Esophagus squamous epithelium (tissue), 5 donors: ENCODE measurements around the gene C19orf12. TPM values are rescaled to one million over a fixed set of nuclear protein-coding genes. Genes with fewer than 3 reads are reported as not detected.

Experiments
- DNase-seq: peaks from one replicate; lab custom pipeline; 2025; lab: John Stamatoyannopoulos, UW
- H3K27ac ChIP-seq, 4 donors: fragments of 200-600 bp; sonication (generic); one replicate each; pipeline ENCODE4 v1.5.1; 2016 to 2019; ENCODE audit warnings: mild to moderate bottlenecking in 1 of 4
- H3K27me3 ChIP-seq, 4 donors: fragments of 200-600 bp; sonication (generic); 1 replicate in 3 of 4; 2 replicates in 1 of 4; pipeline versions ENCODE4 v1.5.1 to v1.6.0; 2017 to 2021; ENCODE audit warnings: antibody characterized with exemption in 1 of 4
- H3K36me3 ChIP-seq, 3 donors: fragments of 200-600 bp; sonication (generic); one replicate each; pipeline ENCODE4 v1.5.1; 2016 to 2019
- H3K4me1 ChIP-seq, 3 donors: fragments of 200-600 bp; sonication (generic); one replicate each; pipeline ENCODE4 v1.5.1; 2017 to 2019
- H3K4me3 ChIP-seq, 4 donors: fragments of 200-600 bp; sonication (generic); 1 replicate in 3 of 4; 2 replicates in 1 of 4; pipeline ENCODE4 v1.5.1; 2016 to 2019; ENCODE audit warnings: mild to moderate bottlenecking in 2 of 4, moderate library complexity in 1 of 4
- H3K9me3 ChIP-seq, 3 donors: fragments of 200-600 bp; sonication (generic); one replicate each; pipeline ENCODE4 v1.5.1; 2016 to 2019
- CTCF ChIP-seq, 6 experiments: fragments of 450-650 bp in 4 of 6; fragments of 200-600 bp in 2 of 6; sonication (generic) in 2 of 6; IDR thresholded peaks; one replicate each; pipeline ENCODE4 v1.5.1; 2016 to 2019; ENCODE audit warnings: antibody characterized with exemption in 6 of 6, mild to moderate bottlenecking in 4 of 6, moderate library complexity in 4 of 6
- POLR2A ChIP-seq, 4 donors: fragments of 450-650 bp; IDR thresholded peaks; one replicate each; pipeline ENCODE4 v1.6.1; 2017; ENCODE audit warnings: antibody characterized with exemption in 4 of 4, mild to moderate bottlenecking in 4 of 4, moderate library complexity in 3 of 4
- WGBS, 2 donors: methylation state at CpG; one replicate each; pipeline ENCODE4 v1.1.5; 2018; 5-methylcytosine and 5-hydroxymethylcytosine counted together
- intact Hi-C: fragments of 100-400 bp; cut with DNase I; formaldehyde crosslinking; loops from one replicate; pipeline ENCODE4 v1.15.0; 2022
- total RNA-seq, 4 donors: library from RNA; depleted of rRNA; stranded (reverse); fragments of >200 nt; gene quantifications; one replicate each; pipeline ENCODE4 v1.1.0, GENCODE V29; 2016
- donor health status: DM: yes; HTN: yes; CAD: no.

The C19orf12 gene
- total RNA-seq, 4 donors from 2014 or later: 11.2 to 21.6 (median 18.3) TPM

GRCh38 chr19:29700498-29700897, 14.6 kb downstream of the C19orf12 start:
- Histone ChIP-seq H3K9me3 (no peaks in the 10 kb centered on the region), H3K27ac (no peak overlapping the region), H3K4me3 (no peak overlapping the region), H3K36me3 (peaks cover 5 to 45% (median 12%) of the 10 kb centered on the region in 3 donors), H3K4me1 (no peaks in the 10 kb centered on the region), H3K27me3 (no peaks in the 10 kb centered on the region)
- intact Hi-C loops: no loop called here
- TF ChIP-seq POLR2A (IDR thresholded peaks at IDR 0.05): no peak
- no peak for TF ChIP-seq CTCF (IDR thresholded peaks at IDR 0.05)
- WGBS, 2 donors: 63 to 79% methylated on average over 5 of the region's 6 CpGs
- no peak for DNase-seq

DNA sequence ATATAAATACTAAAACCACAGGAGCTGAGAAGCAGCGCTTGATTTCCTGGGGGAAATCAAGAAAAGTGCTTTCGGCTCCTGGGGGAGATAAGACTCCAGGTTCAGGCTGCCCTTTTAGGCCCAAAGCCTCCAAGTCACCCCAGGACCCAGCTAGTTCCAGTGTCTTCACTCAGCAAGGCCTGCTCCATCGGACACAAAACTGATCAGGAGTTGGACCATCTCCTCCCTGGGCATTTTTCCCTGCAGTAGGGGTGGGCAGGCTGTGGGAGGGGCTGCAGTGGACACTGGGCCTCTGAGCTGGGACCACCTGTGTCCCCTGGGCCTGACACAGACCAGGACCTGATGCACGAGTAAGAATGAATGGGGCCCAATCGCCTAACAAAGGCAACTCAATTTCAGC, 15.2 kb downstream of the C19orf12 start:
- intact Hi-C loops: loop anchor here (10.0 kb wide), 1 partner anchor 85 kb away; no protein-coding TSS in a partner anchor
- Histone ChIP-seq H3K27me3 (no peaks in the 10 kb centered on the region), H3K4me3 (no peak overlapping the region)

DNA sequence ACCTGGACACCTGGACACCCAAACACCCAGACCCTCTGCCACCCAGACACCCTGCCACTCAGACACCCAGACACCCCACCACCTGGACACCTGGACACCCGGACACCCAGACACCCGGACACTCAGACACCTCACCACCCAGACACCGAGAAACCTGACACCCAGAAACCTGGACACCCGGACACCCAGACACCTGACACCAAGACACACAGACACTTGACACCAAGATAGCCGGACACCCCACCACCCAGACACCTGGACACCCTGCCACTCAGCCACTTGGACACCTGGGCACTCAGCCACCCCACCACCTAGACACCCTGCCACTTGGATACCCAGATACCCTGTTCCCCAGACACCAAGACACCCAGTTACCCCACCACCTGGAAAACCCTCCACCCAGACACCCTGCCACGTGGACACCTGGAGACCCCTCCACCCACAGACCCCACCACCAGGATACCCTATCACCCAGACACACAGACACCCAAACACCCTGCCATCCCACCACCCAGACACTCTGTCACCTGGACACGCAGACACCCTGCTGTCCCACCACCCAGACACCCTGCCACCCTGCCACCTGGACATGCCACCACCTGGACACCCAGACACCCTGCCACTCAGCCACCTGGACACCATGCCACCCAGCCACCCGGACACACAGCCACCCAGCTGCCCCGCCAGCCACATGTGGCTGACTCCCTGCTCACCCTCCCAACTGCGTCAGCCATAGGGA, 17.4 kb downstream of the C19orf12 start:
- Histone ChIP-seq H3K27me3 (no peaks in the 10 kb centered on the region), H3K9me3 (no peaks in the 10 kb centered on the region), H3K27ac (no peak overlapping the region), H3K4me1 (peaks cover 0 to 12% (median 4%) of the 10 kb centered on the region in 3 donors), H3K4me3 (no peak overlapping the region), H3K36me3 (peaks cover 2 to 17% (median 8%) of the 10 kb centered on the region in 3 donors)
- 43 to 83% methylated on average over 2 to 7 of the region's 10 CpGs for WGBS, 2 donors
- intact Hi-C loops: loop anchor here (10.0 kb wide), 1 partner anchor 83 kb away; no protein-coding TSS in a partner anchor
- DNase-seq: no peak
- no peak for TF ChIP-seq POLR2A (IDR thresholded peaks at IDR 0.05)
- TF ChIP-seq CTCF (IDR thresholded peaks at IDR 0.05): no peak

More for the DNA sequence above, 15.2 kb downstream of the C19orf12 start:
- TF ChIP-seq POLR2A (IDR thresholded peaks at IDR 0.05) (no peak), CTCF (IDR thresholded peaks at IDR 0.05) (no peak)
- peaks cover 0 to 2% (median 1%) of the 10 kb centered on the region in 3 donors for H3K4me1 ChIP-seq
- peaks cover 5 to 38% (median 12%) of the 10 kb centered on the region in 3 donors for H3K36me3 ChIP-seq
- H3K9me3 ChIP-seq: no peaks in the 10 kb centered on the region
- 62 to 69% methylated on average over 4 to 5 of the region's 5 CpGs for WGBS, 2 donors
- no peak for DNase-seq
- no peak overlapping the region for H3K27ac ChIP-seq

- no peak overlapping the region for H3K4me3 ChIP-seq
- TF ChIP-seq CTCF (IDR thresholded peaks at IDR 0.05): no peak
- H3K27me3 ChIP-seq: no peaks in the 10 kb centered on the region
- DNase-seq: no peak
- peaks cover 0 to 5% (median 0%) of the 10 kb centered on the region in 3 donors for H3K36me3 ChIP-seq
- H3K27ac ChIP-seq: no peak overlapping the region
- WGBS, 2 donors: no CpG with 5 or more reads among the region's 2 CpGs
- H3K4me1 ChIP-seq: peaks cover 0 to 12% (median 4%) of the 10 kb centered on the region in 3 donors
- intact Hi-C loops: loop anchor here (10.0 kb wide), 1 partner anchor 82 kb away; no protein-coding TSS in a partner anchor
- H3K9me3 ChIP-seq: no peaks in the 10 kb centered on the region
These were observed 18.6 kb downstream of the C19orf12 start for GRCh38 chr19:29696565-29696846.

- Histone ChIP-seq H3K9me3 (peaks cover 0 to under 1% (median 0%) of the 10 kb centered on the region in 3 donors), H3K4me1 (peaks cover 0 to 12% (median 4%) of the 10 kb centered on the region in 3 donors), H3K27ac (no peak overlapping the region), H3K27me3 (no peaks in the 10 kb centered on the region), H3K4me3 (no peak overlapping the region), H3K36me3 (no peaks in the 10 kb centered on the region)
- WGBS, 2 donors: 74 to 100% methylated on average over 1 to 4 of the region's 6 CpGs
- no peak for TF ChIP-seq POLR2A (IDR thresholded peaks at IDR 0.05)
- TF ChIP-seq CTCF (IDR thresholded peaks at IDR 0.05): no peak
- no peak for DNase-seq
- intact Hi-C loops: loop anchor here (10.0 kb wide), 1 partner anchor 81 kb away; no protein-coding TSS in a partner anchor
These were observed 19.1 kb downstream of the C19orf12 start for GRCh38 chr19:29695765-29696564.
